ENCODE data around the gene ARID1B. TPM values are rescaled to one million over a fixed set of nuclear protein-coding genes. Genes with fewer than 3 reads are reported as not detected.

The ARID1B gene
- total RNA-seq, 2 donors from 2014 or later = 65.1 to 99.4 TPM

GRCh38 chr6:157225575-157225995 is 448.4 kb downstream of the ARID1B start:
- TF ChIP-seq POLR2A (IDR thresholded peaks at IDR 0.05) = no peak
- no peak for TF ChIP-seq POLR2AphosphoS5 (IDR thresholded peaks at IDR 0.05)
- no peak for TF ChIP-seq CTCF (IDR thresholded peaks at IDR 0.05)
- H3K4me3 ChIP-seq = no peak overlapping the region
- peaks cover 9% of the 10 kb centered on the region for H3K4me1 ChIP-seq (replicated peaks)
- no peaks in the 10 kb centered on the region for H3K36me3 ChIP-seq
- peak overlapping the region in 1 of 2 donors; percentile 46 for H3K27ac ChIP-seq
- no peak for DNase-seq (ENCODE audit: low spot score)
- intact Hi-C loops (cut with DNase I) = no loop called here
- WGBS = 89% methylated on average over 12 of the region's 12 CpGs
- no peaks in the 10 kb centered on the region for H3K27me3 ChIP-seq (replicated peaks; ENCODE audit: insufficient read depth)
- no peaks in the 10 kb centered on the region for H3K9me3 ChIP-seq

- Histone ChIP-seq H3K27me3 (replicated peaks; ENCODE audit: insufficient read depth) (no peaks in the 10 kb centered on the region), H3K4me1 (replicated peaks) (peaks cover 5% of the 10 kb centered on the region), H3K4me3 (no peak overlapping the region), H3K9me3 (no peaks in the 10 kb centered on the region), H3K36me3 (no peaks in the 10 kb centered on the region), H3K27ac (peak overlapping the region in 1 of 2 donors; percentile 46)
- TF ChIP-seq POLR2A (IDR thresholded peaks at IDR 0.05) (no peak), CTCF (IDR thresholded peaks at IDR 0.05) (no peak), POLR2AphosphoS5 (IDR thresholded peaks at IDR 0.05) (no peak)
- WGBS = 63% methylated on average over 4 of the region's 4 CpGs
- DNase-seq (ENCODE audit: low spot score) = no peak
- intact Hi-C loops (cut with DNase I) = no loop called here
Observed at GRCh38 chr6:157226026-157226625, 448.9 kb downstream of the ARID1B start.

GRCh38 chr6:157226761-157227160 is 449.6 kb downstream of the ARID1B start:
- Histone ChIP-seq H3K4me1 (replicated peaks) (peaks cover under 1% of the 10 kb centered on the region), H3K27me3 (replicated peaks; ENCODE audit: insufficient read depth) (no peaks in the 10 kb centered on the region), H3K9me3 (no peaks in the 10 kb centered on the region), H3K27ac (no peak overlapping the region), H3K4me3 (no peak overlapping the region), H3K36me3 (no peaks in the 10 kb centered on the region)
- TF ChIP-seq POLR2A (IDR thresholded peaks at IDR 0.05) (no peak), POLR2AphosphoS5 (IDR thresholded peaks at IDR 0.05) (no peak), CTCF (IDR thresholded peaks at IDR 0.05) (no peak)
- intact Hi-C loops (cut with DNase I) = no loop called here
- WGBS = 53% methylated on average over 4 of the region's 4 CpGs
- no peak for DNase-seq (ENCODE audit: low spot score)

GRCh38 chr6:157227202-157228166 is 450.3 kb downstream of the ARID1B start:
- Histone ChIP-seq H3K27ac (no peak overlapping the region), H3K27me3 (replicated peaks; ENCODE audit: insufficient read depth) (no peaks in the 10 kb centered on the region), H3K36me3 (no peaks in the 10 kb centered on the region), H3K9me3 (no peaks in the 10 kb centered on the region), H3K4me1 (replicated peaks) (no peaks in the 10 kb centered on the region), H3K4me3 (no peak overlapping the region)
- no peak for TF ChIP-seq POLR2A (IDR thresholded peaks at IDR 0.05)
- peak in 2 of 4 experiments; percentile 40 to 43 for TF ChIP-seq CTCF (IDR thresholded peaks at IDR 0.05)
- intact Hi-C loops (cut with DNase I) = no loop called here
- 81% methylated on average over 36 of the region's 36 CpGs for WGBS
- DNase-seq (ENCODE audit: low spot score) = no peak

Data from prostate gland (tissue), 2 donors.